ENCODE results near the gene CNPY4.

CNPY4 gene

DNA sequence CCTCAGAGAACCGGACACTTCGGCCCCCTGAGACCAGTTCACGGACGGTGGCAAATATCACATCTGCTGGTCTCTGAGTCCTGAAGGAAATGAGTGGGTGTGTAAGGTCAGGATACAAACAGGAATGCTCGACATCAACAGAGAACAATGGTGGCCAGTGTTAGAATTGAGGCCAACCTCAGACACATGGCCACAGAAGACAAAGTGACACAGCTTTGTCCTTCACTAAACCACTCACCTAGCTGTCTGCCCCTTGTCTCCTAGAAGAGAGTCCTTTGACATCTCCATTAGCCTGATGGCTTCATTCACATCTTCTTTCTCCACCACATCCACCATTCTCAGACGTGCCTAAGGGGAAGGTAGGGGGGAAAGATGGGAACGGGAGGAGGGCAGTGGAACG is 26.4 kb upstream of the CNPY4 start:
- DNase-seq, result no peak

DNA sequence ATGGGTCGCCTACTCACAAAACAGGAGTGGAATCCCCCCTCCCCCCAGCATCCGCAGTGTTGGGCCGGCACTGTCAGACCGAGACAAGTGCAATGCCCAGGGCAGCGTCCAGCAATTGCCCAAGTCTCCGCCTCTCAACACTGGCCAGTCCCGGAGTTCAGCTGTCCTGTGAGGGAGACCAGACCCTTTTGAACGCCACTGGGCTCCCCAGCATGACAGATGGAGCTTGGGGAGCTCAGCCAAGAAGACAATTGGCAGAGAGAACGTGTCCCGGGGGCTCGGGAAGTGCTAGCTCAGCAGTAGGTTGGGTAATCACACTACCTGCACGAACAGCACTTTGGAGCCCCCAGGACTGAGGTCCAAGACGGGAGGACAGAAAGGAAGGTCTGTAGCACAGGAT is 25.9 kb upstream of the CNPY4 start:
- no peak for DNase-seq

DNA sequence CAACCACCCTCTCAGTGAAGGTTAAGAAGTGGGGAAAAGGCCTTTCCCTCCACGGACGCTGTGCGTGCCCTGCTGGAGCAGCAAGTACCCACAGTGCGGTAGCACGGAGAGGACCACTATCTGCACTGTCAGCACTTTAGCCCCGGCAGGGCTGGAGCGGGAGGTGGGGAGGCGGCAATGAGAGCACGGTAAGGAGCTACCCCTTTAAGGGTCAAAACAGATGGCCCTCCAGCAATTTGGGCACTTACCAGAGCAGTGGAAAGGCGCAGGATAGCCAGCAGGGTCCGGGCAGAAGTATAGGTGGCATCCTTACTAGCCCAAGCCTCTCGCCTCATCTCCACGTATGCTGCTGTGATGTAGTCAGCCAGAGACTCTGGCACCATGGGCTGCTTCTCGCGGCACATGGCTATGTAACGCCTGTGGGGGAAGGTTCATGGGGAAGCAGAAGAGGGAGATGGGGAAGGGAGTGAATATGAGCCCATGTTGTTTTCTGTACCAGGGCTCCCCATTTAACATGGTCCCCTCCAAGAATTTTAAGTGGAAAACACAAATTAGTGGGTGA is 25.4 kb upstream of the CNPY4 start:
- DNase-seq, result no peak

DNA sequence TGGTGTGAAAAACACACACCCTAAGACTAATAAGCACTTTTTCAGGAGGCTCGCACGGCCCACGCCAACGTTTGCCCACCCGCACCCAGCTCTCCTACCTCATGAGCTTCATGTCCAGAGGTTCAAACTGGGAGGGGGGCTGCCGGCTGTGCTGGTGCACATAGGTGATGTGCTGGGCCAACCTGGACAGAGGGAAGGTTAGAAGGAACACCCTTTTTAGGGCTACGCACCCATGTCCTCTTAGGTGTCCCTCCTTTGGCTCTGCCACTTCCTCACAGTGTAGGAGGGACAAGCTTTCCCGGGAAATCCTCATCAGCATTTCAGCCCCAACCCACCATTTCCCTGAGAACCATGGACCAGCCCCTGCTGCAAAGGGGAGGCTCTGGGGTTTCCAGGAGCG is 24.1 kb upstream of the CNPY4 start:
- DNase-seq, result no peak

DNA sequence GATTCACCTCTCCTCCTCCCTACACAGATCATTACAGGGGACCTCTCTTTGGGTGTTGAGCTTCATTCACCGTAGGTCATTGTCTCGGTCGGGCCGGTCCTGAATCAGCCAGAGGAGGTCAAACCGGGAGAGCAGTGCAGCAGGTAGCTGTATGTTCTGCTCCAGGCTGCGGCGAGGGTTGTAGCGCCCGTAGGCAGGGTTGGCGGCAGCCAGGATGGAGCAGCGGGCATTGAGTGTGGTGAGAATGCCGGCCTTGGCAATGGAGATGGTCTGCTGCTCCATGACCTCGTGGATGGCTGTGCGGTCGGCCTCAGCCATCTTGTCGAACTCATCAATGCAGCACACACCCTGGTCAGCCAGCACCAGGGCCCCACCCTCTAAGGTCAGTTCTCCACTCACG is 23.7 kb upstream of the CNPY4 start:
- no peak for DNase-seq

DNA sequence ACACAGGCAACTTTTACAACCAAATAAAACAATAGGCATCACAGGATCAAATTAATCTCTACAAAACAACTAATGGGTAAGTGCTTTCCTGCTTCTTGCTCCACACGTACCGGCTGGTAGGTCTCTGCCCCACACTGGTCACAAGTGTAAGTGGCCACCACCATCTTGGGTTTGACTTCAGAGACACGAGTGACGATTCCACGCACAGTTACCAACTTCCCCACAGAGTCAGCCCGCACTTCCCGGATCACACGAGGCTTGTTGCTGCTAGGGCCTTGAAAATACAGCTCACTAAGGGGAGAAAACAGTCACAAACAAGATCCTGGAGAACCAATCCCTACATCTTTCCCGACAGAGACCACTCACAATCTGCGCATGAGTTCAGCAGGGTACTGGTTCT is 20.5 kb upstream of the CNPY4 start:
- no peak for DNase-seq

DNA sequence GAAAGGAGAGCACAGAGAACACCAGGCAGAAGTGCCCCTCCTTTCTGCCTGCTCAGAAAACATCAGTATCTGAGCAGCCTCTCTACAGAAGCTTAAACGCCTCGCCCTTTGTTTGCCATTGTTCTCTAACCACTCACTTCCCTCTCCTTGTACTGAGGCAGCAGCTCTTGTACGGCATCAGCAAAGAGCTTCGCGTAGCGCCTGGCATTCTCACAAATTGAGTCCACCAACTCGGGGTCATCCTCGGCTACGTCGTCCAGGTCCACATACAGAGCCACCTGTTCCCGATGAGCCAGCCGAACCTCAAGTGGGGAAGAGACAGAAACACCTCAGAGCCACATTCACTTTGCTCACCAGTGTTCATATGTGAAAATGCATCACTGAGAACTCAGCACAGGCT is 20.0 kb upstream of the CNPY4 start:
- no peak for DNase-seq

DNA sequence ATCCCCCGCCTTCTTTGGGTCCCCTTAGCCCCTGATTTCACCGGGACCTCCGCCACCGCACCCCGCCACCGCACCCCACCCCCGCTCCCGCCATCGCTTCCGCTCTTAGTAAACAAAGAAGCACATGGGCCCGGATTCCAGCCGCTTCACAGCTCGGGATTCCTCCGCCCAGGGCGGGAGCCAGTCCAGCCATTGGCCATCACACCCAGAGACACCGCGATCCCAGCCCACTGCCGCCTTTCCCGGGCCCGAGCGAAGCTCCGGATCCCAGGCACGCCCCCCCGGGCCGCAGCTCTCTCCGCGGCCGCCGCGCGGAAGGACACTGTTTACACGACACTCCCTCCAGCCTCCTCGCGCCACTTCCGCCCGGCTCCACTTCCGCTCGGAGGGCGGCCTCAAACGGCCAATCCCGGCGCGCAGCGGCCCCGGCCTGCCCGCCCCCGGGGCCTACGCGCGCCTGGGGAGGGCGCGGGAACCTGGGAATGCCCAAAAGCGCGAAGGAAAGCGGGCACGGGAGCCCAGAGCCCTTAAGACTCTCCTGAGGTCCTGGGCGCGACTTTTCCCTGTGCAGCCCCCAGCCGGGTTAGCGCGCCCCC is 18.9 kb upstream of the CNPY4 start:
- DNase-seq, result peak; percentile 90

DNA sequence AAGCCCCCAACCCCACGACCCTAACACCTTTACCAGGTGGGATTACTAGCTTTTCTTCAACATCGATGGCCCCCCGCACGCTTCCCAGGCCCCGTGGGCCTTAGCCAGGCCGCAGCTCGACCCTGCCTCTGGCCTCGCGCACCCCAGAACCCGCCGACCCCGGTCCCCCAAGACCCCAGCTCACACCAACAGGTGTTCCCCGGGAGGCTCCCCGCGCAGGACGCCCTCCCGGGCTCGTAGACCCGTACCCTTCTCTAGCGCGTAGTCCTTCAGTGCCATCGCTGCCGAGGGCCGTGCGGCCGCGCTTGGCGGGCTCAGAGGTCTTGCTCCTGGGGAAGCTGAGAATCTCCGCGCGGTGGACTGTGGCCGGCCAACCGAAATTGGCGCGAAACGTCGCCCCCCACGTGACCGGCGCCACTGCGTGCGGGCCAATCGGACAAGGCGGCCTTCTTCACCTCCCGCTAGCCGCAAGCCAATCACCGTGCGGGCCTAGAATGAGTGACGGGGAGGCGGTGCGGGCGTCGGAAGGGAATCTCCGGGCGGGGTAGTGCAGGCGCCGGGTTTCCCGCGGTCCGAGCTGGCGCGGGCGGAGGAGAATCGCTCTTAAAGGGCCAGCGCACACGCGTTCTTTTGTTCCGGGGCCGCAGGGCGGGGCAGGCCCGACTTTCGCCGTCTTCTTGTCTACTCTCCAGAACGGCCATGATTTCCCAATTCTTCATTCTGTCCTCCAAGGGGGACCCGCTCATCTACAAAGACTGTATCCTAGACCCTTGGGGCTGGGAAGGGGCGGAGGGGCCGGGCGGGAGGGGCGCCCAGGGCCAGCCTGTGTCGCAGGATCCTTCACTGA is 18.2 kb upstream of the CNPY4 start, which contains the start of the genes AP4M1 and MCM7:
TSS of gene AP4M1 (plus strand) at position 628 of the 847 bp plus-strand sequence. CDS start at position 700, 72 bp downstream.
TSS of gene MCM7 (minus strand) at position 382 of the 847 bp plus-strand sequence. CDS start at position 279, 103 bp downstream.
- peak; percentile 98 for DNase-seq

DNA sequence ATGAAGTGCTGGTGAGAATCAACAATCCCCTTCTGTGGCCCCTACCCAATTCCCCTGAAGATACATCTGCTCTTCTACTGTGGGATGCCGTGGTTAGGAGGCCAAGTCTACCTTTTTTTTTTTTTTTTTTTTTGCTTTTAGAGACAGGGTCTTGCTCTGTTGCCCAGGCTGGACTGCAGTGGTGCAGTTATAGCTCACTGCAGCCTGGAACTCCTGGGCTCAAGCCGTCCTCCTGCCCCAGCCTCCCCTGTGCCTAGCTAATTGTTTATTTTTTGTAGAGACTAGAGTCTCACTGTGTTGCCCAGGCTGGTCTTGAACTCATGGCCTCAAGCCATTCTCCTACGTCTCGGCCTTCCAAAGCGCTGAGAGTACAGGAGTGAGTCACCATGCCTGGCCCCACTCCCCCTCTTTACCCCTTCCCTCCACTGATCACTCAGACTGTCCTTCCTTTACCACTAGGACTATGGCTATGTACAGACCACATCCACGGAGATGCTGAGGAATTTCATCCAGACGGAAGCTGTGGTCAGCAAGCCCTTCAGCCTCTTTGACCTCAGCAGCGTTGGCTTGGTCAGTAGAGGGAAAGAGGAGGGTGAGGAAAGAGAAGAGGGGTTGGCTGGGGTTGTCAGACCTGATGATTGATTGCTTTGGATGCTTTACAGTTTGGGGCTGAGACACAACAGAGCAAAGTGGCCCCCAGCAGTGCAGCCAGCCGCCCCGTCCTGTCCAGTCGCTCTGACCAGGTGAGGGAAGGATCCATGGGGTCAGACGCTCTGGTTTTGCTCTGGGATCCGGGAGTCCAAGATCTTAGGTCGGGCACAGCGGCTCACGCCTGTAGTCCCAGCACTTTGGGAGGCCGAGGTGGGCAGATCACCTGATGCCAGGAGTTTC is 16.2 kb upstream of the CNPY4 start:
- DNase-seq, result no peak

DNA sequence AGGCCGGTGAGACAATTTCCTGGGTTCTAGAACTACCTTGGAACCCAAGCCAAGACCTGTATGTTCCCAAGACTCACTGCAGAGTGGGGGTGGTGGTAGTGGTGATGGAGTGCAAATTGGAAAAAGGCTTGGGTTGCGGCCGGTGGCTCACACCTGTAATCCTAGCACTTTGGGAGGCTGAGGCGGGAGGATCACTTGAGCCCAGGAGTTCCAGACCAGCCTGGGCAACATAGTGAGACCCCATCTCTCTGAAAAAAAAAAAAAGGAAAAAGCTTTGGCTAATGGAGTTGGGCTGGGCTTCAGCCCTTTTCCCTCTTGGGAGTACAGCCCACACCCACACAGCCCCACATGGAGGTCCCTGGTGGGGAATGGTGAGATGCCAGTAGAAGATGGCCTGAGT is 13.9 kb upstream of the CNPY4 start:
- no peak for DNase-seq

DNA sequence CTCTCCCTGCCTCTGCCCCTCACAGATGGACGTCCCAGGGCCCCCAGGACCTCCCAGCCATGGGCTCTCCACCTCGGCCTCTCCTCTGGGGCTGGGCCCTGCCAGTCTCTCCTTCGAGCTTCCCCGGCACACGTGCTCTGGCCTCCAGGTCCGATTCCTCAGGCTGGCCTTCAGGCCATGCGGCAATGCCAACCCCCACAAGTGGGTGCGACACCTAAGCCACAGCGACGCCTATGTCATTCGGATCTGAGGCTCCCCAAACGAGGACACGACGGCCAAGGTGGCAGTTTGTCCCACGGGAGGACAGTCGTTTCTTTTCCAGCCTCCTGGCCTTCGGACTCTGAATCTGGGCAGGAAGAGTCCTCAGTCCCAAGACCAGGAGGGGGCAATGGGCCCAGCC is 12.8 kb upstream of the CNPY4 start:
- no peak for DNase-seq

DNA sequence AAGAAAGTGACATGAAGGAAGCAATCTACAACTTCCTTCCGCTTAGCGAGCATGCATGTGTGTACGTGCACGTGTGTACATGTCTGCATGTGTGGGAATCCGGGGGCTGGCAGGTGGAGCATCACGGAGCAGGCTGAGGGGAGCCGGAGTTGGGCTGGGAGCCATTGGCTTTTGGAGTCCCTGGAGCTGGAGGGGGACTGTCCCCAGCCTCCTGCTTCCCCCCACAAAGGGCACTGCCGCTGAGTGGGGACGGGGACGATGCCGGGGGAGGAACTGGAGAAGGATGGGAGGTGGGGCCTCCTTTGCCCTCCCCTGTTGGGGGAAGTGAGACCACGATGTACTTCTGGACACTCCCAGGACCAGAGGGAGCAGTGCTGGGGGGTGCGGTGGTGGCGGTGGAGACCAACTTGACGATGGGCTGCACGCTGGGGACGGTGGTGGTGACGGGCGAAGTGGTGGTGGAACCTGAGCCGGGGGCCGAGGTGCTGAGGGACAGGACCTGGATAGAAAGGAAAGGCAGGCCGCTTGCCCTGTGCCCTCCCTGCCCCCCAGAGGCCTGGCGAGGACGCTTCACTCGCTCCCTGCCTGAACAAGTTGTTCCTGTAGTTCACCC is 12.2 kb upstream of the CNPY4 start:
- no peak for DNase-seq

DNA sequence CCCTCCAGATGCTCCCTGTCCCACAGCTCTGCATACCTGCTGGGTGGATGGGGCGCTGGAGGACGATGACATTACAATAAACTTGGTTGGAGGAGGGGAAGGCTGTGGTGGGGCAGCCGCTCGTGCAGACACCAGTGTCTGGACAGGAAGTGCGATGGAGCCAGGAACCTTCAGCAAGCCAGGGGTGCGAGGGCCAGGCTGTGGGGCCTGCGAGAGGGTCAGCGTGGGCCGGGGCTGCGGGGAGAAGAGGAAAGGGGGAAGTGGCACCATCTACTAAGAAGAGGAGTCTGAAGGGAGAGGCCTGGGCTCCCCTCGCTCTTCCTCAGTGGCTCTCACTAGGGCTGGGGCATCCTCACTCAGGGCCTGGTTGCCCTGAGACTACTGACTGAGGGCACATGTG is 11.5 kb upstream of the CNPY4 start:
- no peak for DNase-seq

DNA sequence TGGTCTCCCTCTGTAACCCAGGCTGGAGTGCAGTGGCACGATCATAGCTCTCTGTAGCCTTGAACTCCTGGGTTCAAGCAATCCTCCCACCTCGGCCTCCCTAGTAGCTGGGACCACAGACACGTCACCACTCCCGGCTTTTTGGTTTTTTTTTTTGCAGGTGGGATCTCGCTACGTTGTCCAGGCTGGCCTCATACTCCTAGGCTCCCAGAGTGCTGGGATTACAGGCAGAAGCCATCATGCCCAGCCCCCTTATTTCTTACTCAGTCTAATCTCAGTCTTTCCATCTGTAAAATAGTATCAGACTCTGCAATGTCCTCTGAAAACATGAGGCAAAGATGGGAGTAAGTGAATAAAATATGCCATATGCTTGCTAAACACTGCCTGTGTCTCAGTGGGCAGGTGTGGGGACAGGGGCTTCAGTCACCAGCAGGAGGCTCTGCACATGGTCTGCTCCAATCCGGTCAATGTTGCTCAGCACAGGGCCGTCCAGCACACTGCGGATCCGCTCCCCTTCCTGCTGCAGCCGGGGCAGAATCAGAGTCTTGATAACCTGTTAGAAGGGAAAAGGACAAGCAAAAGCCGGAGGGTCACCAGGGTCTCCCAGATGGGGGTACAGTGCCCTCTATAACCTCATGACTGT is 9.8 kb upstream of the CNPY4 start:
- DNase-seq, result no peak

DNA sequence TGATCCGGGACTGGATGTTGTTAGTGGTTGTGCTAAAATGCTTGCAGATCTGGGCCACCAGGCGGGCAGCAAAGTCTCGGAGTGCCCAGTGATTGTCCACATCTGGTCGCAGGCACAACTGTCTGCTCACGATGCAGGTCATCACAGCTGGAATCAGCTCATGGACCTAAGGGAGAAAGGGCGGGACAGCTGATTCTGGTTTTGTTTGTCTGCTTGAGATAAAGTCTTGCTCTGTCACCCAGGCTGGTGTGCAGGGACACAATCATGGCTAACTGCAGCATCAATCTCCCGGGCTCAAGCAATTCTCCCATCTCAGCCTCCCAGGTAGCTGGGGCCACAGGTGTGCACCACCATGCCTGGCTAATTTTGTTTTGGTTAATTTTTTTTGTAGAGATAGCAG is 8.3 kb upstream of the CNPY4 start:
- no peak for DNase-seq

DNA sequence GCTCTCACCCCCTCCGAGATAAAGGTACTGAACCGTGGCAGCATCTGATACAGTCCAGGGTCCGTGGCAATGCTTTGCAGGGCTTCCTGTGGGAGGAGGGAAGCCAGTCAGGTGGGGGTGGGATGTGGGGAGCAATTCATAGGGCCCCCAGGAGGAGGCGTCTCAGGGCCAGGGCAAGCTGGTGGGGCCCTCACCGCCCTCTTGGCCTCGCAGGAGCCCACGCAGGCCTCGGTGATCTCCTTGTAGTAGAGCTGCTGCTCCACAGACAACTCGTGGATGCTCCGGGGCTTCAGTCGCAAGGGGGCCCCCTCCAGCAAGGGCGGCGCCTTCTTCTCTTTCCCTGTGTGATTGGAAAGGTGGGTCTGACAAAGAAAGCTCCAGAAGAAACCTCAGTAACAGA is 7.5 kb upstream of the CNPY4 start:
- DNase-seq, result no peak

DNA sequence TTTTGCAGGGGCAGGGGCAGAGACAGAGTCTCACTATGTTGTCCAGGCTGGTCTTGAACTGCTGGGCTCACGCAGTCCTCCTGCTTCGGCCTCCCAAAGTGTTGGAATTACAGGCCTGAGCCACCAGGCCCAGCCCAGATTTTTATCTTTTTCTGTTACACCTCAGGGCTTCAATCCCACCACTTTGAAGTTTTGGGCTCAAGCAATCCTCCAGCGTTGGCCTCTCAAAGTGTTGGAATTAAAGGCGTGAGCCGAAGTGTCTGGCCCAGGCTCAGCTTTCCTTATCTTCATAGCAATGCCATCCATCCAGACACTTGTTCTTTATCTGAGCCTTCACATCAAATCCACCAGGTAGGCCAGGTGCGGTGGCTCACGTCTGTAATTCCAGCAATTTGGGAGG is 4.4 kb upstream of the CNPY4 start:
- DNase-seq, result no peak

DNA sequence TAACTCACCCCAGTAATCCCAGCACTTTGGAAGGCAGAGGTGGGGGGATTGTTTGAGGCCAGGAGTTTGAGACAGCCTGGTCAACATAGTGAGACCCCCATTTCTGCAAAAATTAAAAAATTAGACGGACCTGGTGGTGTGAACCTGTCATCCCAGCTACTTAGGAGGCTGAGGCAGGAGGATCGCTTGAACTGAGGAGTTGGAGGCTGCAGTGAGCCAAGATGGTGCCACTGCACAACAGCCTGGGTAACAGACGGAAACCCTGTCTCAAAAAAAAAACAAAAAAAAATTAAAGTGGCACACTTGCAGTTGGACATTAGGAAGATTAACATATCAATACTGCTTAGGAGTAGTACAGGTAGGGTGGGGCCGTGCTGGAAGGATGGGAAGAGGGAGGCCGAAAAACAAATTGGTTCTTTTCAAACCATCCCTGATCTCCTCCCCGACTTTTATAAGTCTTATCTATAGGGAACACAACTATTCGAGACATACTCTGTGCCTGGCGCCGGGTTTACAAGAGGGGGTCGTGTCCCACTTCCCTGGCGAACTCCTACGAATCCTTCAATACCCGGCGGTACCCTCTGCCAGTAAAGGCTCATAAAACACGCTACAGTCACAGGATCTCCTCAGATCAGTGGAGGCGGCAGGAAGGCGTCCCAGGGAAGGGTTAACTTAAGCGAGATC is 904 bp upstream of the CNPY4 start:
- no peak for DNase-seq

DNA sequence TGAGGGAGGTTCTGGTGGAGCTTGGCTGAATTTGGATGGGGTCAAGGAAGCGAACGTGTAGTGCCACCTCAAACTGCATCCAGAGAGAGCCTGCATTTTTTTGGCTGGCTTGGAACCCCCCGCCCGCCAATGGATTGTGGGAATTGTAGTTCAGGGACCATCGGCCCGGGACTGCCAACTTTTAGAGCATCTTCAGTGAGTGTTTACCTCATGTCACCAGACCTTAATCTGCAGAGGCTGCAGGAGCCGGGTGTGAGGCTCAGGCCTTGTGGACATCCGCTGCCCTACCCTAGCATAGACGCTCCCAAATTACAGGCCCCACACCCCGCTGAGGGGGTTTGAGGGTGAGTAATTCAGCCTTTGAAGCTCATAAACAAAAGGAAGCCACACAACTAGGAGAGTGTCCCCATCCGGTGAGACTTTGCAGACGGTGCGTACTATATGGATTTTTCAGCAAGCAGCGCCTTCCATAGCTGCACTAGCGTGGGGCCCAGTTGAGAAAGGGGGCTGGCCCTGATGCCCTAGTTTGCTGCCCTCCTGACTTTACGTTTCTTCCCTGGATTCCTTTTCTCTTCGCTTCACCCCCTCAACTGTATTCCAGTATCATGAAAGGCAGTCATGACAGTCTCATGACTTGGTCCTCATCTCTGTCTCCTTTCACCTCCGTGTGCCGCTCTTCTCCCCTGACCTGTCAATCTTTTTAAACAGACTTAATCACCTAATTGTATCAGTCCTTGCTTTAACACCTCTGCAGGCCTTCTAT is 717 bp downstream of the CNPY4 start:
- DNase-seq, result no peak

DNA sequence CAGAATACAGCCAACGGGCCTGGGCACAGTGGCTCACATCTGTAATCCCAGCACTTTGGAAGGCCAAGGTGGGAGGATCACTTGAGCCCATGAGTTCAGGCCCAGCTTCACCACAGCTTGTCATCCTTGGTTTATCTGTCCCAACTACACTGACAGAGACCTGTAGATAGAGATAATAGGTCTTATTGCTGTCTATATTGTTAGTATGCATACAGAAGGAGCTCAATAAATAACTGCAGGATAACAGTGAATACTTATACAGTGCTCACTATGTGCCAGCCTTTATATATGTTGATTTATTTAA is 1.3 kb downstream of the CNPY4 start:
- no peak for DNase-seq

Measured in NCI-H1436 (cell line).